Uterus (tissue), 4 donors: ENCODE measurements around the gene TRAFD1. TPM values are rescaled to one million over a fixed set of nuclear protein-coding genes. Genes with fewer than 3 reads are reported as not detected.
"Not testable (repeated sequence)": the region's sequence is repeated elsewhere in the genome, so short reads cannot be mapped to it uniquely, and the experiment has no call there.

Experiments
- DNase-seq, 2 donors: peaks; one replicate each; pipeline ENCODE4 v3.0.0-alpha.2; 2019 to 2020
- H3K27ac ChIP-seq, 2 donors: fragments of 200-600 bp; sonication (generic); 1 replicate in 1 of 2; 2 replicates in 1 of 2; pipeline ENCODE4 v1.5.1; 2016 to 2018
- H3K27me3 ChIP-seq, 2 donors: fragments of 200-600 bp; sonication (generic); one replicate each; pipeline ENCODE4 v1.5.1; 2018 to 2019; ENCODE audit warnings: control low read depth in 1 of 2
- H3K36me3 ChIP-seq, 2 donors: fragments of 200-600 bp; sonication (generic); one replicate each; pipeline ENCODE4 v1.5.1; 2019; ENCODE audit warnings: control low read depth in 1 of 2
- H3K4me1 ChIP-seq, 2 donors: fragments of 200-600 bp; sonication (generic); one replicate each; pipeline ENCODE4 v1.5.1; 2018 to 2019; ENCODE audit warnings: control low read depth in 1 of 2
- H3K4me3 ChIP-seq, 2 donors: fragments of 200-600 bp; sonication (generic); 1 replicate in 1 of 2; 2 replicates in 1 of 2; pipeline ENCODE4 v1.5.1; 2018 to 2019; ENCODE audit warnings: mild to moderate bottlenecking in 1 of 2
- H3K9me3 ChIP-seq, 2 donors: fragments of 200-600 bp; sonication (generic); one replicate each; pipeline ENCODE4 v1.5.1; 2019; ENCODE audit warnings: control low read depth in 1 of 2
- POLR2A ChIP-seq, 2 donors: fragments of 450-650 bp; IDR thresholded peaks; one replicate each; pipeline ENCODE4 v1.6.1; 2016; ENCODE audit warnings: antibody characterized with exemption in 2 of 2, mild to moderate bottlenecking in 1 of 2, moderate library complexity in 1 of 2
- intact Hi-C: fragments of 100-400 bp; cut with DNase I; formaldehyde crosslinking; loops from one replicate; pipeline ENCODE4 v1.15.1; 2023; ENCODE audit warnings: low total_unique reads
- total RNA-seq, 4 donors: library from RNA; depleted of rRNA in 3 of 4; stranded (reverse); fragments of >200 nt in 3 of 4; gene quantifications; one replicate each; pipeline versions ENCODE4 v1.1.0 to v1.2.4, GENCODE V29; 2014 to 2023
- TF ChIP-seq, protein P1 (sequence below), 4 experiments: fragments of 200-600 bp in 2 of 4; fragments of 450-650 bp in 2 of 4; sonication (generic) in 2 of 4; IDR thresholded peaks; one replicate each; pipeline ENCODE4 v1.5.1; 2016 to 2019; ENCODE audit warnings: antibody characterized with exemption in 4 of 4, mild to moderate bottlenecking in 2 of 4, moderate library complexity in 1 of 4
- donor health status: DM: yes; HTN: yes; CAD: no.

The TRAFD1 gene
- total RNA-seq, 4 donors from 2014 or later = 29.1 to 51.6 (median 34.4) TPM

DNA sequence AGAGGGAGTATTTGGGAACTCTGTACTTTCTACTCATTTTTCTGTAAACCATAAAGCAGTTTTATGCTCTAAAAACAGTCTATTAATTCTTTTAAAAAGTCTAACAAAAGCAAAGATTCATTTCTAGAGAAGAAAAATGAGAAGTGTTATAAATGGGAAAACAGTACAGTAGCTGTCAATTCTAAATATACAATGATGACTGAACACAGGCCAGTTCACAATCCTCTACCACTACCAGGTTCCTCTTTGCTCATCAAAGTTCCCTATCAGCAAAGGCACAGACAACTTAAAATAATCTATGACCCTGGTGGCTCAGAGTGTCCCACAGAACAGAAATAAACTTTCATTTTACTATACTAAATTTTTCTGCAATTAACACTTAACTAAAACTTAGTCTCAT lies 29.3 kb upstream of the TRAFD1 start:
- intact Hi-C loops = no loop called here
- no peaks in the 10 kb centered on the region for H3K36me3 ChIP-seq
- TF ChIP-seq, protein P1, sequence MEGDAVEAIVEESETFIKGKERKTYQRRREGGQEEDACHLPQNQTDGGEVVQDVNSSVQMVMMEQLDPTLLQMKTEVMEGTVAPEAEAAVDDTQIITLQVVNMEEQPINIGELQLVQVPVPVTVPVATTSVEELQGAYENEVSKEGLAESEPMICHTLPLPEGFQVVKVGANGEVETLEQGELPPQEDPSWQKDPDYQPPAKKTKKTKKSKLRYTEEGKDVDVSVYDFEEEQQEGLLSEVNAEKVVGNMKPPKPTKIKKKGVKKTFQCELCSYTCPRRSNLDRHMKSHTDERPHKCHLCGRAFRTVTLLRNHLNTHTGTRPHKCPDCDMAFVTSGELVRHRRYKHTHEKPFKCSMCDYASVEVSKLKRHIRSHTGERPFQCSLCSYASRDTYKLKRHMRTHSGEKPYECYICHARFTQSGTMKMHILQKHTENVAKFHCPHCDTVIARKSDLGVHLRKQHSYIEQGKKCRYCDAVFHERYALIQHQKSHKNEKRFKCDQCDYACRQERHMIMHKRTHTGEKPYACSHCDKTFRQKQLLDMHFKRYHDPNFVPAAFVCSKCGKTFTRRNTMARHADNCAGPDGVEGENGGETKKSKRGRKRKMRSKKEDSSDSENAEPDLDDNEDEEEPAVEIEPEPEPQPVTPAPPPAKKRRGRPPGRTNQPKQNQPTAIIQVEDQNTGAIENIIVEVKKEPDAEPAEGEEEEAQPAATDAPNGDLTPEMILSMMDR (IDR thresholded peaks at IDR 0.05) = no peak
- TF ChIP-seq POLR2A (IDR thresholded peaks at IDR 0.05) = no peak

DNA sequence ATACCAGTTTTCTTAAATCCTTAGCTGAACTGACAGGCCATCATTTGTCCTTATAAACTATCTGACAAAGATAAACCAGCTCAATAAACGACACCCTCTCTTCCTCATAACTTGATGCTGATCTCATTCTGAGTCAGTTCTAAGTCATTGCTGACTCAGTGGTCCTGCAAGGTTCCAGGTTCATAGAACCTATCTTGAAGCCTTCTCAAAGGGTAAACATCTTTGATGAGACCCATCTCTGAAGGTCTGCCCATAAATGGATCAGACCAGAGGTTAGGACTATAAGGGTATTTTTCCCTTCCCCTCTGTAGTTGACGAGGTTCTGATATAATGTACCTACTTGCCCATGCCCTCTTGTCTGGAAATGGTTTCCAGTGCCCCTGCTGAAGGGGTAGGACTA lies 28.7 kb upstream of the TRAFD1 start:
- DNase-seq = no peak
- H3K4me1 ChIP-seq = peaks cover 0 to 4% of the 10 kb centered on the region in 2 donors
- intact Hi-C loops = no loop called here
- H3K9me3 ChIP-seq = no peaks in the 10 kb centered on the region
- no peak for TF ChIP-seq POLR2A (IDR thresholded peaks at IDR 0.05)
- TF ChIP-seq, protein P1 (IDR thresholded peaks at IDR 0.05) = no peak
- H3K27ac ChIP-seq = no peak overlapping the region
- no peaks in the 10 kb centered on the region for H3K27me3 ChIP-seq
- no peaks in the 10 kb centered on the region for H3K36me3 ChIP-seq
- H3K4me3 ChIP-seq = no peak overlapping the region

More for the DNA sequence above, 29.3 kb upstream of the TRAFD1 start:
- H3K4me3 ChIP-seq = no peak overlapping the region
- no peak for DNase-seq
- no peaks in the 10 kb centered on the region for H3K9me3 ChIP-seq
- peaks cover 0 to 4% of the 10 kb centered on the region in 2 donors for H3K4me1 ChIP-seq
- H3K27ac ChIP-seq = no peak overlapping the region
- no peaks in the 10 kb centered on the region for H3K27me3 ChIP-seq

DNA sequence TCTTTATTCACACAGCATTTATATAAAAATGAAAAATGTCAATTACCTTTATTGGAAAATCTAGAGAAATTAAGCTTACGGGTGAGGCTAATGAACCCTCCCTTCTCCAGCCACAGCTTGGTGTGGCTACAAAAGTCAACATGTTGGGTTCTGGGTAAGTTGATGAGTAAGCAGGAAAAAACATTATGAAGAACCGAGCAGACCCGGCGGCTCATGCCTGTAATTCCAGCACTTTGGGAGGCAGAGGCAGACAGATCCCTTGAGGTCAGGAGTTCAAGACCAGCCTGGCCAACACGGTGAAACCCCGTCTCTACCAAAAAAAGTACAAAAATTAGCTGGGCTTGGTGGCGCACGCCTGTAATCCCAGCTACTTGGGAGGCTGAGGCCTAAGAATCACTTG lies 27.7 kb upstream of the TRAFD1 start:
- Histone ChIP-seq H3K9me3 (no peaks in the 10 kb centered on the region), H3K4me3 (no peak overlapping the region), H3K27ac (no peak overlapping the region), H3K27me3 (no peaks in the 10 kb centered on the region), H3K4me1 (peaks cover 0 to 4% of the 10 kb centered on the region in 2 donors), H3K36me3 (no peaks in the 10 kb centered on the region)
- intact Hi-C loops = no loop called here
- no peak for DNase-seq
- no peak for TF ChIP-seq POLR2A (IDR thresholded peaks at IDR 0.05)
- TF ChIP-seq, protein P1 (IDR thresholded peaks at IDR 0.05) = no peak

- H3K36me3 ChIP-seq, H3K27ac ChIP-seq, H3K9me3 ChIP-seq, H3K4me1 ChIP-seq, H3K27me3 ChIP-seq, DNase-seq, H3K4me3 ChIP-seq: not testable (repeated sequence)
- intact Hi-C loops = loop anchor here (10.0 kb wide), 1 partner anchor 86 kb away; the partner anchor contains the start of genes ERP29 and TMEM116
These were observed 24.9 kb upstream of the TRAFD1 start for GRCh38 chr12:112100500-112100899.

GRCh38 chr12:112102127-112102526 lies 23.2 kb upstream of the TRAFD1 start:
- no peaks in the 10 kb centered on the region for H3K9me3 ChIP-seq
- no peak for DNase-seq
- no peaks in the 10 kb centered on the region for H3K27me3 ChIP-seq
- TF ChIP-seq, protein P1 (IDR thresholded peaks at IDR 0.05) = no peak
- no peak for TF ChIP-seq POLR2A (IDR thresholded peaks at IDR 0.05)
- no peak overlapping the region for H3K4me3 ChIP-seq
- no peaks in the 10 kb centered on the region for H3K36me3 ChIP-seq
- intact Hi-C loops = loop anchor here (10.0 kb wide), 1 partner anchor 87 kb away; the partner anchor contains the start of genes ERP29 and TMEM116
- H3K27ac ChIP-seq = no peak overlapping the region
- H3K4me1 ChIP-seq = no peaks in the 10 kb centered on the region

DNA sequence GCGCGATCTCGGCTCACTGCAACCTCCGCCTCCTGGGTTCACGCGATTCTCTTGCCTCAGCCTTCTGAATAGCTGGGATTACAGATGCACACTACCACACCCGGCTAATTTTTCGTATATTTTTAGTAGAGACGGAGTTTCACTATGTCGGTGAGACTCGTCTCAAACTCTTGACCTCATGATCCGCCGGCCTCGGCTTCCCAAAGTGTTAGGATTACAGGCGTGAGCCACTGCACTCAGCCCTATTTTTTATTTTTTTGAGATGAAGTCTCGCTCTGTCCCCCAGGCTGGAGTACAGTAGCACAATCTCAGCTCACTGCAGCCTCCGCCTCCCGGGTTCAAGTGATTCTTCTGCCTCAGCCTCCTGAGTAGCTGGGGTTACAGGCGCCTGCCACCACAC lies 22.6 kb upstream of the TRAFD1 start:
- H3K27ac ChIP-seq, H3K4me1 ChIP-seq, H3K4me3 ChIP-seq, DNase-seq, H3K27me3 ChIP-seq, H3K9me3 ChIP-seq, H3K36me3 ChIP-seq: not testable (repeated sequence)
- intact Hi-C loops = loop anchor here (10.0 kb wide), 1 partner anchor 88 kb away; the partner anchor contains the start of genes ERP29 and TMEM116
